Right kidney (tissue), 9 donors: ENCODE results near the gene TNFSF8.

Experiments
- DNase-seq: peaks from one replicate; pipeline ENCODE4 v3.0.0-alpha.2; 2016
- long read RNA-seq, 8 donors: transcript quantifications; one replicate each; lab custom pipeline, GENCODE V29; 2026

The TNFSF8 gene, protein sequence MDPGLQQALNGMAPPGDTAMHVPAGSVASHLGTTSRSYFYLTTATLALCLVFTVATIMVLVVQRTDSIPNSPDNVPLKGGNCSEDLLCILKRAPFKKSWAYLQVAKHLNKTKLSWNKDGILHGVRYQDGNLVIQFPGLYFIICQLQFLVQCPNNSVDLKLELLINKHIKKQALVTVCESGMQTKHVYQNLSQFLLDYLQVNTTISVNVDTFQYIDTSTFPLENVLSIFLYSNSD
- long read RNA-seq, donor 1, result 0 reads
- long read RNA-seq, donor 2, partial matches to known transcripts, result 0 of 1 reads
- long read RNA-seq, donor 2, other reads (novel, unspliced or antisense), result 0 of 1 reads
- long read RNA-seq, donor 3, result 0 reads
- long read RNA-seq, donor 4, partial matches to known transcripts, result 0 of 1 reads
- long read RNA-seq, donor 4, other reads (novel, unspliced or antisense), result 0 of 1 reads
- long read RNA-seq, donor 5, result 0 reads
- long read RNA-seq, donor 6, result 0 reads
- long read RNA-seq, donor 7, result 0 reads
- long read RNA-seq, donor 8, result 0 reads

DNA sequence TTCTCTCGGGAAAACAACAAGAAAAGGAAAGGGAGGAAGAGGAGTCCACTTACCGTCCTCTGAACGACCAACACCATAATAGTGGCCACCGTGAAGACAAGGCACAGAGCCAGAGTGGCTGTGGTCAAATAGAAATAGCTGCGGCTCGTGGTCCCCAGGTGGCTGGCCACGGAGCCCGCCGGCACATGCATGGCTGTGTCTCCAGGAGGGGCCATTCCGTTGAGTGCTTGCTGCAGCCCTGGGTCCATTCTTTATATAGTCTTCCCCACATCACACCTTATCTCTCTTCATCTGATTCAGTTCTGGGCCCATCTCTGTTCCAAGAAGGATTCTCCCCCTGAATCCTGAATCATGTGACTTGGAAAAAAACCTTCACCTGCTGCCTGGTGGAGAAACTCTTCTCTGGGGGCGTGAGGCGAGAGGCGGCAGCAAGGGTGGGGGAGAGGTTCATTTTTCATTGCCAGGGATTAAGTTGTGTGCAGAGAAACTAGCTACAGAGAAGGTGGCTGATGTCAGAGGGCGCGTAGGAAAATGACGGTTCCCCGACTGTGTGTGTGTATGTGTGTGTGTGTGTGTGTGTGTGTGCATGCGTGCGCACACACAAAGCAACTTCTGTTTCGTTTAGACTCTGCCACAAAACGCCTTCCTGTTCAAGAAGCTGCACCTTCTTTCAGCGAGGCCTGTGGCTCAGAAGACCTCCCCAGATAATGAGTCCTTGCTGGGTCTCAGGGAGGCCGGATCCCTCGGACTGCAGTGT is at the start of gene TNFSF8:
TSS of gene TNFSF8 (minus strand) at position 536 of the 757 bp plus-strand sequence. CDS start at position 248, 288 bp downstream.
- DNase-seq, result no peak

DNA sequence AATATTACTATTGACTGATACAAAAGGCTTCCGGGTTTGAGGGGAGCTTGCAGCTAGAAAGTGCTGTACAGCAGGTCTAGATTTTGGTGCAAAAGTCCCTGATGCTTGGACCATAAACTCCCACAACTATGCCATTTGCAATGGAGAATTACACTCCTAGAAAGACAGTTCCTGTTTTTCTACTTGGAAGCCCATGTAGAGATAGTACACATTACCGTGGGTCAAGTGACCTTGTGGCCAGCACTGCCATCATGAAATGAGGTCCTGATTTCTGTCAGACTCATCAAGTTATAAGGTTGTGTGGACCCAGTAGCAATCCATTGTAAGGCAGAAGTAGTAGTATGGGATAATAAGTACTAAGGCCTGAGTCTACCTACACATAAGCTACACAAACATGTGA is 42.8 kb upstream of the TNFSF8 start:
- DNase-seq, result no peak

DNA sequence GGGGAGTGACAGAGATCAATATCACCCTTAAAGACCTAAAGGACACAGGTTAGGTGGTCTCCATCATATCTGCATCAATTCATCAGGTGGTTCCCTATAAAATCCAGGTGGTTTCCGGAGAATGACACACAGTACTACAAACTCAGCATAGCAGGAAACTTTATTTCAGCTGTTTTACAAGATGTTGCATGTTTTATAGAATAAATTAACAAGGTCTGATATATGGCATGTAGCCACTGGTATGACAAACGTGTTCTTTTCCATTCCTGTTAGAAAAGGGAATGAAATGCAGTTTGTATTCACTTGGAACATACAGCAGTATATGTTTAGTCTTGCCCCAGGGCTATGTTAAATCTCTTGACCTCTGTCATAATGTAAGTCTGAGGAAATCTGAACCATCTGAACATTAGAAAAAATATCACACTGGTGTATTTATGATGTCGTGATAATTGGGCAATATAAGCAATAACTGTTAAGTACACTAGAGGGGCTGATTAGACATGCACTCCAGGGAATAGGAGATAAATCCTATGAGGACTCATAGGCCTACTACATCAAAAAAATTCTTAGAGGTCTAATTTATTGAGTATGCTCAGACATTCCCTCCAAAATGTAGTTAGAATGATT is 42.2 kb upstream of the TNFSF8 start:
- DNase-seq, result no peak

DNA sequence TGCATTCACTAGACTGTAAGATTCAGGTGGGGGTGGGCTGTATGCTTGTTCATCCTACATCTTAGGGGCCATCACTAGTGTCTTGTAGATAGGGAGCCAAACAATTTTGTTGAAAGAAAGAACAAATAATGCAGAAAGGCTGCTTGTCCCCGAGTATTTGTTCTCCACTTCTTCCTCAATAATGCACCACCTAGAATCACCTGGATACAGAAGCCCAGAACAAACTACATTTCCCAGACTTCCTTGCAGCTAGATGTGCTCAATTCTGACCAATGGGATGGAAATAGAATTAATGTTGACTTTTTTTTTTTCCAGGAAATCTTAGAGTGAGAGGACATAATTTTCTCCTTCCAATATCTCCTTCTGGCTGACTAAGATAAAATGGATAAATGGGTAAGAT is 38.9 kb upstream of the TNFSF8 start:
- no peak for DNase-seq

DNA sequence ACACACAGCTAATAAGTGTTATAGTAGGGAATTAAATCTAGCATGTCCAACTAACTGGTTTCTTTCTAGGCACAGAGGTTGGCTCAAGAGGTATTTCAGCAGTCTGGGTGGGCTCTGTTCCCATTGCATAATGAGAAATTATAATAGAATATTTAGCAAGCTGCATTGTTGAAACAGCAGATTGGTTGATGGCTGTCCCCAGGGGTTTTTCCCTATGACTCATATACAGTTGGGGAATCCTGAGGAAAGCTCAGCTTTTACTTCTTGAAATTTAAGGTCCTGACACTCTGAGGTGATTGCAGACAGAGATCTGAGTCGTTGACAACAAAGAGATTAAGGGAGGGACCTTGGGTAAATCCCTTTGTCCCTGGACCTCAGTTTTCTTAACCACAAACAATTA is 38.3 kb upstream of the TNFSF8 start:
- DNase-seq, result no peak

DNA sequence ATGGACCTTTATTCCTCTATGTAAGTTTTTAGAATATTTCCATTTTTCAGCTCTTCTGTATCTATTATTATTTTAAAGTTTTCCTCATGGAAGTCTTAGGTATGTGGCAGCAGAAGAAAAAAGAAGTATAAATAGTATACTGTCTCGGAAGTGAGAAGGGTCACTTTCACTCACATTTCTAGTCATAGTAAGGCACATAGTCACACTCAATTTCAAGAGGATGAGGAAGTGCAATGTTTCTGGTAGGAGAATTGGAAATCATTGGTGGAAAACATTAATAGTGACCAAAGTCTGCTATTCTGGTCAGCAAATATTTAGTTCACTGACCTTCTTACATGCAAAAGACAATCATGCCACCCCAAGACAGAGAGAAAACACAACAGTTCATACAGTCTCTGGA is 35.2 kb upstream of the TNFSF8 start:
- DNase-seq, result no peak

DNA sequence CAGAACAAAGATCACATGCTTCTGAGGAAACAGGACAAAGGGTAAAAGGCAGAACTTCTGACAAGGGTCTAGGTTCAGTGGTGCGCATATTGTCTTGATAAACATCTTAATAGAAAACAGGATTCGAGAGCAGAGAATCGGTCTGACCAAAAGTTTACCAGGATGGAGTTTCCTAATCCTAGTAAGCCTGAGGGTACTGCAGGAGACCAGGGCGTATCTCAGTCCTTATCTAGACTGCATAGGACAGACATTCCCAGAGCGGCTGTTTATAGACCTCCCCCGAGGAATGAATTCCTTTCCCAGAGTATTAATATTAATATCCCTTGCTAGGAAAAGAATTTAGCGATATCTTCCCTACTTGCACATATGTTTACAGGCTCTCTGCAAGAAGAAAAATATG is 32.4 kb upstream of the TNFSF8 start:
- DNase-seq, result no peak

DNA sequence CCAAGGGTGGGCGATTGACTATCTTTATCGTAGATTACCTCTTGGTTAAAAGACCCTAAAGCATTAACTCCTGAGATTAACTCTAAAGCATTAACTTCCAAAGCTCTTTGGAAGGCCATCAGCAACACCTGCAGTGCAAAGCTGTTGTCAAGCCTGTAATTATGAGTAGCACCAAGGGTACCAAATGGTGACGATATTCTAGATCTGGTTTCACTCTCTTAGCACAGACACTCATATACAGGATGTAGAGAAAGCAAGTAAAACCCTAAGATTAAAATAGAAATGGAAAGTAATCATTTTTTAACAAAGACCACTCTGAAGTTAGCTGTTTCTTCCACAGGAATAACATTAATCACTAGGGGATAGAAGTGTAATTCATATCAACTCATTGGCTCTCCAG is 29.9 kb upstream of the TNFSF8 start:
- DNase-seq, result no peak

DNA sequence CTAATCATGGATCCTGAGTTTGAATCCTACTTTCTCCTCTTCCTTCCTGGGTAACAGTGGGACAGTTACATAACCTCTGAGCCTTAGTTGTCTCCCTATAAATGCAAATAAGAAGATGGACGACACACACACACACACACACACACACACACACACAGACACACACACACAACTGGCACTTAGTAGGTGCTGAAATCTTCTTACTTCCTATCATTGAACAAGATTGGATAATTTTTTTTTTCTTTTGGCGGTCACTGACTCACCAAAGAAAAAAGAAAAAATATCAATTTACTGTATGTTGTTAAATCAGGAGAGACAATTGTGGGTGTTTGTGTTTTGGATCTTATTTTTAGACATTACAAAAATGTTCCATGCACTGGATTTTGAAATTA is 28.4 kb upstream of the TNFSF8 start:
- no peak for DNase-seq

DNA sequence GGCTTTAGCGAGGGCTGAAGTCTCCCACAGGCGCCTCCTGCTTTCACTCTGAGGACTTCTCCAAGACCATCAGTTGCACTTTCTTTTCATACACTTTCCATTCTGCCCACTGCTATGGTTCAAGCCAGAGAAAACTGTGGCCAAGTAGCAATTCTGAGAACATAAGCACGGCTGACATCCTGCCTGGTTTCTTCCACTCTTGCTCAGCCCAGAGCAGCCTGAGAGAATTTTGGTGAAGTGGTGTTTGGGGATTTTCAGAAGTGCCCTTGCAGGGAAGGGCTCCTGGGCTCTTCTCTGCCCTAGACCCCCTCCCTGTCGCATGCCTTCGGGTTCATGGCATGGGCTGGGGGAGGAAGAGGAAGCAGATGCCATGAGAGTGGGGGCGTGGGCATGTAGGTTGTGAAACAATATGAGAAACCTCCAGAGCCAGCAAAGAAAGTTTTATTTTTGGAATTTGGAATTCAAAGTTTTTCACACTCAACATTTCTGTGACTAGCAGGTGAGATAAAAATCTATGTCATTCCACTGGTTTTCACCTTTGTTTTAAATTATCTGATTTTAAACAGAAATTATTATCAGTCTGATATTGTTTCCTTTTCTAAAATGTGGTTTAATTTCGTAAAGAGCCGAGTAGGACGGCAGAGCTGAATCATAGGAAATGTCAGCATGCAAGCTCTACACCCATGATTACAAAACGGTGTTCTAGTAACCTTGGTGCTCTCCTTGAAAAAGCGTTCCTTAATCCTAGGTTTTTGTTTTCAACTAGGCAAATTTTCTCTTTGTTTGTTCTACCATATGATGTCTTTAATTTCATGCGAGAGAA is 27.8 kb upstream of the TNFSF8 start:
- no peak for DNase-seq

DNA sequence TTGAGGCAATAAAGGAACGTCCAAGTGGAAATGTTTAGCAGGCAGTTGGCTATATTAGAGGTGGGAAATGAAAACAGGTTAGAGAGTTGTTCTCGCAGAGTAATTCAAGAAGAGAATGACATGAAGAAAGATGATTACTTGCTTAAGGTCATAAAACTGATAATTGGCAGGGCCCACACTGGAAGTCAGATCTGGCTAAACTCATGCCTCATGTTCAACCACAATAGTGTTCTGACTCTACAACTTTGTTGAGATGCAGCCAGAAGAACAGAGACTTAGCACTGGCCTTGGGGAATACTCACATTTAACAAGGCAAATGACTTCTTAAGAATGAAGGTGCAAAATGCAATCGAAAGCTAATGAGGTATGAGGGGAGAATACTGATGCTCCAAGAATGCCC is 27.2 kb upstream of the TNFSF8 start:
- no peak for DNase-seq

DNA sequence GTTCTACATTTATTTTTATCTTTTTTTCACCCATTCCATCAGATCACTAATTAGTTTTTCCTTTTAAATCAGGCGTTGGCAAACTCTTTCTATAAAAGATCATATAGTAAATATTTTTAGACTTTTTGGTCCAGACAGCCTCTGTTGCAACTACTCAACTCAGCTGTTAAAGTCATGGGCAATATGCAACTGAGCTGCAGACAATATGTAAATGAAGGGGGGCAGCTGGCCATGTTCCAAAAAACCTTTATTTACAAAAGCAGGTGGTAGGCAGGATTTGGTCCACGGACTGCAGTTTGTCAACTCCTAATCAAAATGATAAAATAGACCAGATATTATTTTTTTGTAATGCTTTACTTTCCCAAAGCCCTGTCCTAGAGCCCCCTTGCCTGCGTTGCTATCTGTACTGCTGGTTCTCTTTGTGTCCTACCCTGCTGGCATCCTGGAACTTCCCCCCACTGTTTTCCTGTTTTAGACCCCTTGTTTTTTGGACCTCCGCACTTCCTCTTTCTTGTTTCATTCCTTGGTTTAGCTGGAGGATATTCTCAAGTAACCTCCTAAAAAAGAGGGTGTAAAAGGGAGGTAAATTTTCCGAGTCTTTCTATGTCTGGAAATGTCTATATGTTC is 24.7 kb upstream of the TNFSF8 start:
- DNase-seq, result no peak

DNA sequence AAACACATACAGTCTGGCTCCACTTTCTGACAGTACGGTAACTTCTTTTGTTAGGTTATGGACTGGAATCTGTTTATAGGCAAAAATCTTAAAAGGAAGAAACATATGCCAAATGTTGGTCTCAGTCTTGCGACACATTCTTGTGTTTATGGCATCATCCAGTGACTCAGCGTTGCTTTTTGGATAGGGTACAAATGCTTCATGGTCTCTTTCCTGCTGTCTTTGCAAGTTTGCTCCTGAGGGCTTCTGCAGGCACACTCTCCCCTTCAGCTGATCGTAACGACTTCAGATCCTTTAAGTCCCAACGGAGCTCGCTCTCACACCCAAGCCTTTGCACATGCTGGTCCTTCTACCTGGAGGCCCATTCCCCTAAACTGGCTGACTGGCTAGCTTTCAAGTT is 23.6 kb upstream of the TNFSF8 start:
- DNase-seq, result no peak

DNA sequence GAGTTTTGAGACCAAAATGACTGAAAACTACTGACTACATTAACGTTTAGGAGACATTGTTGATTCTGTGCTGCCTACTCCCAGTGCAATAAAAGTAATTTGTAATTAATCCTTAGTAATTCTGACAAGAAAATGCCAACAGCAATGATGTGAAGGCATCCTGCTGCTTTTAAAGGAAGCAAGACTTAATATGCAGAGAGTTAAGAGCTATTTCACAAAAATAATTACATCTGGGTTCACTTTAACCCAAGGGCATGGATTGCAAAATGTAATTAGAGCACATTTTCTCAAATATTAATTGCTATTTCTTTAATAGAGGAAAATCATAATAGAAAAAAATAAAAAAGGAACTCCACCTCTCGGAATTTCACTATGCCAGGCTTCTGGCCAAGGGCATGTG is 22.7 kb upstream of the TNFSF8 start:
- no peak for DNase-seq

DNA sequence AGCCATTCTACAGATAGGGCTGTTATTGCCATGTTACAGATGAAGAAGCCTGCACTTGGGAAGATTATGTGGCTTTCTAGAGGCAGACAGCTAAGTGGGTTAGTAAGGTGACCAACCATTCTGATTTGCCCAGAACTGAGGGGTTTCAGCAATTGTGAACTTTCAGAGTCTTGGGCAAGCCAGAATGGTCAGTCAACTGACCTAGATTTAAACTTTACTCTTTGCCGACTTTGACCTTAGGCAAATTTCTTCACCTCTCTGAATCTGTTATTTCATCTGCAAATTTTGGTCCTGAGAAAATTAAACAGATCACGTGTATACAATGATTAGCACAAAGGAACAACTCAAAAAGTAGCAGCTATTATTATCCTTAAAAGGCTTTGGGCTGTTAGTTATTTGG is 20.4 kb upstream of the TNFSF8 start:
- no peak for DNase-seq

DNA sequence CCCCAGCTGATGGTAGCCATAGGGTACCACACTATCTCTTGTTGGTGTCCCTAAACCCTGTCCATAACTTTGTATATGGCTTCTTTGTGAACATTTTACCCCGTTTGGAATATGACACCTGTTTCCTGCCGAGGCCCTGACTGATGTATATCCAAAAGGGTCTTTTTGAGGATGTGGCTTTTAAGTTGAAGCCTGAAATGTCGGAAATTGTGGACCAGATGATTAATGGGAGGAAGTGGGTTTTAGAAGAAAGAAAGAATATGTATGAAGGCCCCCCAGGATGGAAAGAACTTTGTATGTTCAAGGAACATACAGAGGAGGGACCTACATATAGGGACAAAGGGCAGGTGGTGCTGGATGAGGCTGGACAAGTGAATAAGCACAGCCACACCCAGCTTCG is 16.7 kb upstream of the TNFSF8 start:
- no peak for DNase-seq

DNA sequence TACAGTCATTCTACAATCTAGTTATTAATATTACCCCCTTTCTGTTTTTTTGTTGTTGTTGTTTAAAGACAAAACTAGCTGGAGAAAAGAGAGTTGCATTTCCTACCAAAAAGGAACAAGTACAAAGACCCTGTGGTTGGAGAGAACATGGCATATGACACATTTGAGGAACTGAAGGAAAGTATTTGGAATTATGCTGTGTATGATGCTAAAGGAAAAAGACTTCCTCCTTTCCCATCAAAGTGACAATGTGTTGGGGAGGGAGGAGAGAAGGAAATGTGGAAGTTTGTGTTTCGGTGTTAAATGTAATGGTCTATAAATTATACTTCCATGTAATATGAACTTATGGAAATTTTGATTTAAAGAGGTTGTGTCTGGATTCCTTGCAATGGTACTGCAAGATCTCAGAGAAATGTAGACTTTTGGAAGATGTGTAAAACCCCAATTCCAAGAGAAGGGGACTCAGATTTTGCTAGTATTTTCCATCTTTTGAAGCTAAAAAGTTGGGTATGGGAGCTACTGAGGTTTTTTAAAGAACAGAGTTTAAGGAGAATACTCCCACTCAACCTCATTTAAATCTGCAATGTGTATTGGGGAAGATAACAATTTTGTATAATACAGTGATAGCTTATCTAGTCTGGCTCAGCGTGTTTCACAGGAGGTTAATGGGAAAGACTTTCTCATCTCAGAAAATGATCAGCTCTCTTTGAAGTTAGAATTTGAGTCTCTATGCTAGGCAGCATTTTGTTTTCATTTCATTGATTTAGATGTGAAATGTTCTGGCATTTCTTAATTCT is 15.4 kb upstream of the TNFSF8 start:
- no peak for DNase-seq

DNA sequence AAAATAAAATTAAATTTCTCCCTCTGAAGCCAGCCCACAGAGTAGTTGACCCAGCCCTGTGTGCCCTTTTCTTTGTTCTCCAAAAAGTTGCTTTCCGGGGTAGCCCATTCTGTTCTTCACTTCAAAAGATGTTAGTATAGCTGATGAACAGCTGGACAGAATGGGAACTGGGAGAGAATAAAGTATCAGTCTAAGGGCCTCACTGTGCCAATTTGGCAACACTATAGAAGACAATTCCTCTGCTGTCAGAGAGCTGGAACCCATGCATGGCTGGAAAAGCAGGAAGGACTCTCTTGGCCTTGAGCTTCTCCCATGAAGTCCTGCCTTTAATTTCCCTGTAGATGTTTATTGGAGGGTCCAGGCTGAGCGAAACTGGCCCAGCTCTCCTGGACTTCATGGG is 11.0 kb upstream of the TNFSF8 start:
- DNase-seq, result no peak

DNA sequence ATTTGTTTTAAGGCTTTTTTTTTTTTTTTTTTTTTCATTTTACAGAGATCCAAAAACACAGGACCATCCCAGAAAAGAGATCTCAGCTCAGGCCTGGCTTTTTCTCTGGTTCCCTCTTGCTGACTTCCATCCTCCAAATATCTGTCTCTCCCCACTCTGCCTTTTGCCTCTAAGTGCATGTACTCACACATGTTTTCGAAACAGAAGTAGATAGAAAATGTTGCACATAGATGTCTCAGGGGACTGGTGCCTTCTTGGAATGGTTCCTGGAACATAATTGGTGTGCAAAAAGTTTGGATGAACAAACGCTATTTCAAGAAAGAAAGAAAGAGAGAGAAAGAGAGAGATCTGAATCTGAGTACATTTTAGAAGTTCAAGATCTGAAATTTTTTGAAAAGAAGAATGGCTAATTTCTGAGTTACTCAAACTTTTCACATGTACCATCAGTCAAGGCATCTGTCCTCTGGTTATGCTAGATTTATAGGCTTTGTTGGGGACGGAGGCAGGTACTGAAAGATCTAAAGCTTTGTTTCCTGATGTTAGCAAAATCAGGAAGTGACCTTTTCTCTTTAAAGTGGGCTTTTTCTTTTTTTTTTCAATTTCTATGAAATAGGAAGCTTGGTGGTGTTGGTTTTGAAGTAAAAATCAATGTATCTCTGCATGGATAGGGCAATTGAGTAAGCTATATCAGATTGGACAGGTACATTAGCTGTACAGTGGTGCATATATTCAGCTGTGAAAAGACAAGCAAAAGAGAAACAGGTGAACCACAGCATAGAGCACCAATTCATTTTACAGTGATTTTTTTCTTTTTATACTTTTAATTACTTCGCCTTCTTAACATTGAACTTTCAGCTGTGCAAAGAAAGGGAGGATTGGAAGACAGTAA is 8.5 kb upstream of the TNFSF8 start:
- DNase-seq, result no peak

DNA sequence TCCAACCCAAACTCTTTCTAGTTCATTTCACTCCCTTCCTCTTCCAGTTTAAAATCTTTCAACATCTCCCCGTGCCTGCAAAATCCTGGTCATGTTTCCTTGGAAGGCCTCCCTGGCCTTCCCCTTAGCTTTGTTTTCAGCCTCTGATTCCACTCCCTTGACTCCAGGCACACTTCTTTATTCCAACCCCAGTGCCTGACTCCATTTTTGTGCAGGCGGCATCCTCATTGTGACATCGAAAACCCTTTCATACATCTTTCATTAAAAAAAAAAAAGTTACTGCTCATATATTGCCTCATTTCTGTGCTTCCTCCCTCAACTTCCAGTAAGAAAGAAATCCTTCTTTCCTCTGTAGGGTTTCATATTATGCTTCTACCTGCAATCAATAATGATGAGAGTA is 7.1 kb upstream of the TNFSF8 start:
- DNase-seq, result no peak
